ENCODE results near the gene ARHGEF12. TPM values are rescaled to one million over a fixed set of nuclear protein-coding genes. Genes with fewer than 3 reads are reported as not detected.

The ARHGEF12 gene
- total and polyA plus RNA-seq, 2 experiments from 2014 or later: 9.0 to 38.9 TPM

DNA sequence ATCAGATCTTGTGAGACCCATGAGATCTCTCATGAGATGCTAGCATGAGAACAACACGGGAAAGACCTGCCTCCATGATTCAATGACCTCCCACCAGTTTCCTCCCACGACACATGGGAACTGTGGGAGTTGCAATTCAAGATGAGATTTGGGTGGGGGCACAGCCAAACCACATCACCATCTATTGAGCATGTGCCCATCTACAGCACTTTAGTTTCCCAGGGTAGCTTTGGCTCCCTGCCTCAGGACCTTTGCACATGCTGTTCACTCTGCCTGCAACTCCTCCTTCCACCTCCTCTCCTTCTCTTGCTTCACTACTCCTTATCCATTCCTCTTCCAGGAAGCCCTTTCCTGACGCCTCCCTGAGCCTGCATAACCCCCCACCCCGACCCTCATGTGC lies 192.5 kb downstream of the ARHGEF12 start (continued):
- TF ChIP-seq, protein P1, sequence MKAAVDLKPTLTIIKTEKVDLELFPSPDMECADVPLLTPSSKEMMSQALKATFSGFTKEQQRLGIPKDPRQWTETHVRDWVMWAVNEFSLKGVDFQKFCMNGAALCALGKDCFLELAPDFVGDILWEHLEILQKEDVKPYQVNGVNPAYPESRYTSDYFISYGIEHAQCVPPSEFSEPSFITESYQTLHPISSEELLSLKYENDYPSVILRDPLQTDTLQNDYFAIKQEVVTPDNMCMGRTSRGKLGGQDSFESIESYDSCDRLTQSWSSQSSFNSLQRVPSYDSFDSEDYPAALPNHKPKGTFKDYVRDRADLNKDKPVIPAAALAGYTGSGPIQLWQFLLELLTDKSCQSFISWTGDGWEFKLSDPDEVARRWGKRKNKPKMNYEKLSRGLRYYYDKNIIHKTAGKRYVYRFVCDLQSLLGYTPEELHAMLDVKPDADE (IDR thresholded peaks at IDR 0.05): no peak
- TF ChIP-seq NANOG (IDR thresholded peaks at IDR 0.05; ENCODE audit: borderline replicate concordance): no peak
- no peak for TF ChIP-seq CREB1 (CRISPR knock-in tag; IDR thresholded peaks at IDR 0.05; ENCODE audit: low read depth)
- TF ChIP-seq, protein P2, sequence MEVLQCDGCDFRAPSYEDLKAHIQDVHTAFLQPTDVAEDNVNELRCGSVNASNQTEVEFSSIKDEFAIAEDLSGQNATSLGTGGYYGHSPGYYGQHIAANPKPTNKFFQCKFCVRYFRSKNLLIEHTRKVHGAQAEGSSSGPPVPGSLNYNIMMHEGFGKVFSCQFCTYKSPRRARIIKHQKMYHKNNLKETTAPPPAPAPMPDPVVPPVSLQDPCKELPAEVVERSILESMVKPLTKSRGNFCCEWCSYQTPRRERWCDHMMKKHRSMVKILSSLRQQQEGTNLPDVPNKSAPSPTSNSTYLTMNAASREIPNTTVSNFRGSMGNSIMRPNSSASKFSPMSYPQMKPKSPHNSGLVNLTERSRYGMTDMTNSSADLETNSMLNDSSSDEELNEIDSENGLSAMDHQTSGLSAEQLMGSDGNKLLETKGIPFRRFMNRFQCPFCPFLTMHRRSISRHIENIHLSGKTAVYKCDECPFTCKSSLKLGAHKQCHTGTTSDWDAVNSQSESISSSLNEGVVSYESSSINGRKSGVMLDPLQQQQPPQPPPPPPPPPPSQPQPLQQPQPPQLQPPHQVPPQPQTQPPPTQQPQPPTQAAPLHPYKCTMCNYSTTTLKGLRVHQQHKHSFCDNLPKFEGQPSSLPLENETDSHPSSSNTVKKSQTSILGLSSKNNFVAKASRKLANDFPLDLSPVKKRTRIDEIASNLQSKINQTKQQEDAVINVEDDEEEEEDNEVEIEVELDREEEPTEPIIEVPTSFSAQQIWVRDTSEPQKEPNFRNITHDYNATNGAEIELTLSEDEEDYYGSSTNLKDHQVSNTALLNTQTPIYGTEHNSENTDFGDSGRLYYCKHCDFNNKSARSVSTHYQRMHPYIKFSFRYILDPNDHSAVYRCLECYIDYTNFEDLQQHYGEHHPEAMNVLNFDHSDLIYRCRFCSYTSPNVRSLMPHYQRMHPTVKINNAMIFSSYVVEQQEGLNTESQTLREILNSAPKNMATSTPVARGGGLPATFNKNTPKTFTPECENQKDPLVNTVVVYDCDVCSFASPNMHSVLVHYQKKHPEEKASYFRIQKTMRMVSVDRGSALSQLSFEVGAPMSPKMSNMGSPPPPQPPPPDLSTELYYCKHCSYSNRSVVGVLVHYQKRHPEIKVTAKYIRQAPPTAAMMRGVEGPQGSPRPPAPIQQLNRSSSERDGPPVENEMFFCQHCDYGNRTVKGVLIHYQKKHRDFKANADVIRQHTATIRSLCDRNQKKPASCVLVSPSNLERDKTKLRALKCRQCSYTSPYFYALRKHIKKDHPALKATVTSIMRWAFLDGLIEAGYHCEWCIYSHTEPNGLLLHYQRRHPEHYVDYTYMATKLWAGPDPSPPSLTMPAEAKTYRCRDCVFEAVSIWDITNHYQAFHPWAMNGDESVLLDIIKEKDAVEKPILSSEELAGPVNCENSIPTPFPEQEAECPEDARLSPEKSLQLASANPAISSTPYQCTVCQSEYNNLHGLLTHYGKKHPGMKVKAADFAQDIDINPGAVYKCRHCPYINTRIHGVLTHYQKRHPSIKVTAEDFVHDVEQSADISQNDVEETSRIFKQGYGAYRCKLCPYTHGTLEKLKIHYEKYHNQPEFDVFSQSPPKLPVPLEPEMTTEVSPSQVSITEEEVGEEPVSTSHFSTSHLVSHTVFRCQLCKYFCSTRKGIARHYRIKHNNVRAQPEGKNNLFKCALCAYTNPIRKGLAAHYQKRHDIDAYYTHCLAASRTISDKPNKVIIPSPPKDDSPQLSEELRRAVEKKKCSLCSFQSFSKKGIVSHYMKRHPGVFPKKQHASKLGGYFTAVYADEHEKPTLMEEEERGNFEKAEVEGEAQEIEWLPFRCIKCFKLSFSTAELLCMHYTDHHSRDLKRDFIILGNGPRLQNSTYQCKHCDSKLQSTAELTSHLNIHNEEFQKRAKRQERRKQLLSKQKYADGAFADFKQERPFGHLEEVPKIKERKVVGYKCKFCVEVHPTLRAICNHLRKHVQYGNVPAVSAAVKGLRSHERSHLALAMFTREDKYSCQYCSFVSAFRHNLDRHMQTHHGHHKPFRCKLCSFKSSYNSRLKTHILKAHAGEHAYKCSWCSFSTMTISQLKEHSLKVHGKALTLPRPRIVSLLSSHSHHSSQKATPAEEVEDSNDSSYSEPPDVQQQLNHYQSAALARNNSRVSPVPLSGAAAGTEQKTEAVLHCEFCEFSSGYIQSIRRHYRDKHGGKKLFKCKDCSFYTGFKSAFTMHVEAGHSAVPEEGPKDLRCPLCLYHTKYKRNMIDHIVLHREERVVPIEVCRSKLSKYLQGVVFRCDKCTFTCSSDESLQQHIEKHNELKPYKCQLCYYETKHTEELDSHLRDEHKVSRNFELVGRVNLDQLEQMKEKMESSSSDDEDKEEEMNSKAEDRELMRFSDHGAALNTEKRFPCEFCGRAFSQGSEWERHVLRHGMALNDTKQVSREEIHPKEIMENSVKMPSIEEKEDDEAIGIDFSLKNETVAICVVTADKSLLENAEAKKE (CRISPR knock-in tag; IDR thresholded peaks at IDR 0.05): no peak
- no peak for TF ChIP-seq STAT1 (IDR thresholded peaks at IDR 0.05; ENCODE audit: unreplicated experiment)

GRCh38 chr11:120529214-120529613 lies 193.0 kb downstream of the ARHGEF12 start:
- Histone ChIP-seq H3K4me1 (ENCODE audit: insufficient read depth) (peaks cover 8% of the 10 kb centered on the region), H2AFZ (no peak overlapping the region), H3K79me2 (replicated peaks; ENCODE audit: insufficient read depth) (no peaks in the 10 kb centered on the region), H3K27me3 (ENCODE audit: insufficient read depth) (no peaks in the 10 kb centered on the region), H3K27ac (ENCODE audit: low read depth) (no peak overlapping the region), H3K4me3 (no peak overlapping the region), H3K36me3 (ENCODE audit: insufficient read depth) (no peaks in the 10 kb centered on the region), H4K20me1 (replicated peaks; ENCODE audit: insufficient read depth) (no peaks in the 10 kb centered on the region), H3F3A (replicated peaks; ENCODE audit: low read depth) (0 out of 2 replicates have a peak, but pooled peaks cover 7% of the 10 kb centered on the region), H3K4me2 (no peak overlapping the region), H3K9me2 (ENCODE audit: insufficient read depth) (no peaks in the 10 kb centered on the region)
- Mint-ChIP-seq H3K27ac (no peak overlapping the region), H3K4me3 (no peak overlapping the region), H3K9me3 (peaks cover 7% of the 10 kb centered on the region; the same call in 2 of the 3 replicates), H3K27me3 (ENCODE audit: insufficient read depth, low read depth, poor library complexity) (peaks cover 18% of the 10 kb centered on the region), H3K4me1 (peaks cover 23% of the 10 kb centered on the region), H3K36me3 (ENCODE audit: low read depth) (no peaks in the 10 kb centered on the region; the same call in 2 of the 3 replicates)
- DNase-seq (ENCODE audit: low spot score): no peak
- no peak for ATAC-seq
- TF ChIP-seq CREB1 (CRISPR knock-in tag; IDR thresholded peaks at IDR 0.05; ENCODE audit: low read depth) (no peak), POLR2AphosphoS5 (IDR thresholded peaks at IDR 0.05; ENCODE audit: low read depth) (no peak), EZH2 (IDR thresholded peaks at IDR 0.05; ENCODE audit: low read depth, unreplicated experiment) (no peak), EZH2phosphoT487 (IDR thresholded peaks at IDR 0.05; ENCODE audit: unreplicated experiment) (no peak), STAT1 (IDR thresholded peaks at IDR 0.05; ENCODE audit: unreplicated experiment) (no peak), ZNF331 (CRISPR knock-in tag; IDR thresholded peaks at IDR 0.05; ENCODE audit: low read depth) (no peak), JUNB (IDR thresholded peaks at IDR 0.05; ENCODE audit: unreplicated experiment) (no peak), ZNF114 (CRISPR knock-in tag; IDR thresholded peaks at IDR 0.05) (no peak), NANOG (IDR thresholded peaks at IDR 0.05; ENCODE audit: borderline replicate concordance) (no peak)
- TF ChIP-seq, protein P1 (IDR thresholded peaks at IDR 0.05): no peak
